Measurements from ENCODE around the gene SLC35F3. TPM values are rescaled to one million over a fixed set of nuclear protein-coding genes. Genes with fewer than 3 reads are reported as not detected.

The SLC35F3 gene
- total RNA-seq, 2 experiments from 2014 or later, result 0.08 TPM; not detected in 1

GRCh38 chr1:234219711-234220110 is 315.2 kb downstream of the SLC35F3 start:
- Histone ChIP-seq H3K4me1 (ENCODE audit: insufficient read depth, low read length) (peaks cover 7% of the 10 kb centered on the region), H3K27me3 (ENCODE audit: control insufficient read depth in 1 of 2, insufficient read depth in 2 of 2, low read length in 2 of 2) (peaks cover 4 to 17% of the 10 kb centered on the region in 2 experiments), H3K36me3 (ENCODE audit: insufficient read depth, low read length) (no peaks in the 10 kb centered on the region), H3K27ac (ENCODE audit: low read depth in 1 of 2, low read length in 2 of 2) (no peak overlapping the region), H3K4me3 (ENCODE audit: low read length) (no peak overlapping the region), H3K9me3 (ENCODE audit: control insufficient read depth in 1 of 2, insufficient read depth in 1 of 2, low read length in 2 of 2) (no peaks in the 10 kb centered on the region)
- DNase-seq, result no peak
- POLR2A ChIA-PET, result no interaction called here
- Mint-ChIP-seq H3K4me1 (ENCODE audit: low read depth) (peaks cover 6% of the 10 kb centered on the region), H3K27ac (no peak overlapping the region), H3K36me3 (ENCODE audit: low read depth) (no peaks in the 10 kb centered on the region), H3K4me3 (no peak overlapping the region), H3K27me3 (peaks cover 27% of the 10 kb centered on the region), H3K9me3 (no peaks in the 10 kb centered on the region)
- CTCF ChIA-PET, result no interaction called here
- no peak for ATAC-seq (ENCODE audit: poor library complexity)
- TF ChIP-seq, protein P1, sequence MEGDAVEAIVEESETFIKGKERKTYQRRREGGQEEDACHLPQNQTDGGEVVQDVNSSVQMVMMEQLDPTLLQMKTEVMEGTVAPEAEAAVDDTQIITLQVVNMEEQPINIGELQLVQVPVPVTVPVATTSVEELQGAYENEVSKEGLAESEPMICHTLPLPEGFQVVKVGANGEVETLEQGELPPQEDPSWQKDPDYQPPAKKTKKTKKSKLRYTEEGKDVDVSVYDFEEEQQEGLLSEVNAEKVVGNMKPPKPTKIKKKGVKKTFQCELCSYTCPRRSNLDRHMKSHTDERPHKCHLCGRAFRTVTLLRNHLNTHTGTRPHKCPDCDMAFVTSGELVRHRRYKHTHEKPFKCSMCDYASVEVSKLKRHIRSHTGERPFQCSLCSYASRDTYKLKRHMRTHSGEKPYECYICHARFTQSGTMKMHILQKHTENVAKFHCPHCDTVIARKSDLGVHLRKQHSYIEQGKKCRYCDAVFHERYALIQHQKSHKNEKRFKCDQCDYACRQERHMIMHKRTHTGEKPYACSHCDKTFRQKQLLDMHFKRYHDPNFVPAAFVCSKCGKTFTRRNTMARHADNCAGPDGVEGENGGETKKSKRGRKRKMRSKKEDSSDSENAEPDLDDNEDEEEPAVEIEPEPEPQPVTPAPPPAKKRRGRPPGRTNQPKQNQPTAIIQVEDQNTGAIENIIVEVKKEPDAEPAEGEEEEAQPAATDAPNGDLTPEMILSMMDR (IDR thresholded peaks at IDR 0.05), result no peak
- intact Hi-C loops (cut with DNase I, micrococcal nuclease), result no loop called here

DNA sequence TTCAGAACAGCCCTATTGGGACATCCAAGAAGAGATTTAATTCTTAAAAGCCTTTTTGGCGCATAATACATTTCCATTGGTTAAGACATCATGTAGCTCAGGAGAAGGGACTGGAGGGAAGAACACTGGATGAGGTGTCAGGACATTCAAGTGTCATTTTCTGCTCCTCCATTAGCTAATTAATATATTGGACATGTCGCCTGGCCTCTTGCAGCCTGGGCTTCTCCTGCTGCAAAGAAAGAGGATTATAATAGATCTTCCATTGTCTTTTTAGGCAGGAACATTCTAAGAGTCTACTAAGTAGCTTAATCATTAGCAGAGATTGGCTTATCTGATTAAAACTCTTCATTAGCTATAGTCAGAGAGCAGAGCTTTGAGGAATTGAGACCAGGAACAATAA is 317.1 kb downstream of the SLC35F3 start:
- no peaks in the 10 kb centered on the region for H3K9me3 ChIP-seq (ENCODE audit: control insufficient read depth in 1 of 2, insufficient read depth in 1 of 2, low read length in 2 of 2)
- Mint-ChIP-seq H3K36me3 (ENCODE audit: low read depth) (no peaks in the 10 kb centered on the region), H3K9me3 (no peaks in the 10 kb centered on the region), H3K27ac (no peak overlapping the region), H3K27me3 (peaks cover 16% of the 10 kb centered on the region), H3K4me3 (no peak overlapping the region), H3K4me1 (ENCODE audit: low read depth) (no peaks in the 10 kb centered on the region)
- H3K27me3 ChIP-seq (ENCODE audit: control insufficient read depth in 1 of 2, insufficient read depth in 2 of 2, low read length in 2 of 2), result peaks cover 0 to under 1% of the 10 kb centered on the region in 2 experiments
- no peaks in the 10 kb centered on the region for H3K4me1 ChIP-seq (ENCODE audit: insufficient read depth, low read length)
- no peak for ATAC-seq (ENCODE audit: poor library complexity)
- no peak overlapping the region for H3K27ac ChIP-seq (ENCODE audit: low read depth in 1 of 2, low read length in 2 of 2)
- TF ChIP-seq, protein P1 (IDR thresholded peaks at IDR 0.05), result no peak
- intact Hi-C loops (cut with DNase I, micrococcal nuclease), result no loop called here
- ChIA-PET CTCF (interaction anchor here (1.1 to 1.3 kb wide), 2 partner anchors 9 to 105 kb away, joined by 3 to 4 read pairs; no protein-coding TSS in a partner anchor), POLR2A (interaction anchor here (0.7 kb wide), 1 partner anchor 8 kb away, joined by 3 read pairs; no protein-coding TSS in a partner anchor)
- no peak for DNase-seq
- no peaks in the 10 kb centered on the region for H3K36me3 ChIP-seq (ENCODE audit: insufficient read depth, low read length)
- no peak overlapping the region for H3K4me3 ChIP-seq (ENCODE audit: low read length)

DNA sequence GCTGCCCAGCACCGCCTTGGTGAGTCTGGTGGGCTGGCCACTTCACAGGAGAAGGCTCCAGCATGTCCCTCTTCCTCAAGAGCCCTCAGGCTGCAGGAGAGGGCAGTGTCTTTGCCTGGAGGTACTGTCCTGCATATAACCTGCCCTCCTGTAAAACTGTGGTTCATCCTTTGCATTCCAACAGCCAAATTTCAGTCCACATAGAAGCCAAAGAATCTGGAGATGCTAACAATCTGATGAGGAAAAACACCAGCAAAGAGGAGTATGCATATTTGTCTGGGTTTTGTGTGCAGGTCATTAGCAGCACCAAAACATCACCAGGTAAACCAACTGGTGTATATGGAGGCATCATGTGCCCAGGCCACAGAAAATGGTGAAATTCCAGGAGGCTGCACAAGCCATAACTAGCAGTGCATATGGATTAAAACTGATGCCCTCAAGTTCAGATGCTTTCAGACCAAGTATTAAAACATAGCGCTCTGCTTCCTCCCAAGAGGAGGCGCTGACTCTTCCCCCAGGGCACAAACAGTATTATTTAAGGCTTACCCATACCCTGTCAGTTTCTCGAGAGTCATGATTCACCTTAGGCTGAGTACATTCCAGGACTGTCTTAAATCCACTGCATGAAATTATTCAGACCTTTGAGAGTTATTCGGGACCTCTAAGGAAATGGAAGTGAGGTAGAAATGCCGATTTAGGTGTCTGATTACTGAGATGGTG is 318.2 kb downstream of the SLC35F3 start:
- Histone ChIP-seq H3K27ac (ENCODE audit: low read depth in 1 of 2, low read length in 2 of 2) (no peak overlapping the region), H3K36me3 (ENCODE audit: insufficient read depth, low read length) (no peaks in the 10 kb centered on the region), H3K27me3 (ENCODE audit: control insufficient read depth in 1 of 2, insufficient read depth in 2 of 2, low read length in 2 of 2) (no peaks in the 10 kb centered on the region), H3K4me3 (ENCODE audit: low read length) (no peak overlapping the region), H3K9me3 (ENCODE audit: control insufficient read depth in 1 of 2, insufficient read depth in 1 of 2, low read length in 2 of 2) (no peaks in the 10 kb centered on the region), H3K4me1 (ENCODE audit: insufficient read depth, low read length) (no peaks in the 10 kb centered on the region)
- POLR2A ChIA-PET, result no interaction called here
- no peaks in the 10 kb centered on the region for H3K4me1 Mint-ChIP-seq (ENCODE audit: low read depth)
- CTCF ChIA-PET, result interaction anchor here (1.3 kb wide), 1 partner anchor 104 kb away, joined by 3 read pairs; no protein-coding TSS in a partner anchor
- TF ChIP-seq, protein P1 (IDR thresholded peaks at IDR 0.05), result no peak
- peaks cover 8% of the 10 kb centered on the region for H3K27me3 Mint-ChIP-seq
- H3K9me3 Mint-ChIP-seq, result no peaks in the 10 kb centered on the region
- no peak for DNase-seq
- H3K36me3 Mint-ChIP-seq (ENCODE audit: low read depth), result no peaks in the 10 kb centered on the region
- no peak for ATAC-seq (ENCODE audit: poor library complexity)
- no peak overlapping the region for H3K4me3 Mint-ChIP-seq
- intact Hi-C loops (cut with DNase I, micrococcal nuclease), result no loop called here
- H3K27ac Mint-ChIP-seq, result no peak overlapping the region

All from CD4-positive, alpha-beta T cell (primary cell).